NCI-H82 treated with DMSO at 0.1 percent for 48 hours (cell line): Measurements from ENCODE around the gene STRIP1.

Experiments used
- DNase-seq: peaks from one replicate; lab custom pipeline; 2025; ENCODE audit not compliant: unreplicated experiment; lab: John Stamatoyannopoulos, UW

The STRIP1 gene, protein sequence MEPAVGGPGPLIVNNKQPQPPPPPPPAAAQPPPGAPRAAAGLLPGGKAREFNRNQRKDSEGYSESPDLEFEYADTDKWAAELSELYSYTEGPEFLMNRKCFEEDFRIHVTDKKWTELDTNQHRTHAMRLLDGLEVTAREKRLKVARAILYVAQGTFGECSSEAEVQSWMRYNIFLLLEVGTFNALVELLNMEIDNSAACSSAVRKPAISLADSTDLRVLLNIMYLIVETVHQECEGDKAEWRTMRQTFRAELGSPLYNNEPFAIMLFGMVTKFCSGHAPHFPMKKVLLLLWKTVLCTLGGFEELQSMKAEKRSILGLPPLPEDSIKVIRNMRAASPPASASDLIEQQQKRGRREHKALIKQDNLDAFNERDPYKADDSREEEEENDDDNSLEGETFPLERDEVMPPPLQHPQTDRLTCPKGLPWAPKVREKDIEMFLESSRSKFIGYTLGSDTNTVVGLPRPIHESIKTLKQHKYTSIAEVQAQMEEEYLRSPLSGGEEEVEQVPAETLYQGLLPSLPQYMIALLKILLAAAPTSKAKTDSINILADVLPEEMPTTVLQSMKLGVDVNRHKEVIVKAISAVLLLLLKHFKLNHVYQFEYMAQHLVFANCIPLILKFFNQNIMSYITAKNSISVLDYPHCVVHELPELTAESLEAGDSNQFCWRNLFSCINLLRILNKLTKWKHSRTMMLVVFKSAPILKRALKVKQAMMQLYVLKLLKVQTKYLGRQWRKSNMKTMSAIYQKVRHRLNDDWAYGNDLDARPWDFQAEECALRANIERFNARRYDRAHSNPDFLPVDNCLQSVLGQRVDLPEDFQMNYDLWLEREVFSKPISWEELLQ

DNA sequence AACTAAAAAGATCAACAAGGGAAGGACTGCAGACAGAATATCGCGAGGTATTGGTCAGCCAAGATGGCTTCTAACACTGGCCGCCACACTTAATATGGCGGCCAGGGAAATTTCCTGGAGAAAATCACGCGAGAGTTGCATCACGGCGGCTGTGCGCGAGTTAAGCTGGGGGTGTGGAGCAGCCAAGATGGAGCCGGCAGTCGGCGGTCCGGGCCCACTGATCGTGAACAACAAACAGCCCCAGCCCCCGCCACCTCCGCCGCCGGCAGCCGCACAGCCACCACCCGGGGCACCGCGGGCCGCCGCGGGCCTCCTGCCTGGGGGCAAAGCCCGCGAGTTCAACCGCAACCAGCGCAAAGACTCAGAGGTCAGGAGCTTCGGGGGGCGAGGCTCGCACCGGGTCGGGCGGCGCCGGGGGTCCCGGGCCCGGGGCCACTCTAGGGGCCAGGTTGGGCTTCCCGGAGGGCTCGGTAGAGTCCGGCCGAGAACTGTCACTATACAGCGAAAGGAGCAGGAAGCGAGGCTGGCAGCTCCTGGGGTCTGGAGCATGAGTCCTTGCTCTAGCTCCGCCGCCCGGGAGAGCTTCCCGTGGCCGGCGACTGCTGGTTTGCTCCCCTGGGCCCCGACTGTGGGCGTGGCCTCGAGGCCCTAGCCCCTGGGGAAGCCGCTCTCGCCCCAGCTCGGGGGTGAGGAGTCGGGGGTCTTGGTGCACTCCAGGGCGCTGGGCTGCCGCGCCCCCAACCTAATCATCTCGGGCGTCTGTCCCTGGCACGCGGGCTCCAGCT is at the start of gene STRIP1:
Gene STRIP1, plus strand, starts transcription at position 174 of the 785 bp plus-strand sequence. Its CDS starts 14 bp downstream, at position 188.
- DNase-seq: peak; percentile 83

DNA sequence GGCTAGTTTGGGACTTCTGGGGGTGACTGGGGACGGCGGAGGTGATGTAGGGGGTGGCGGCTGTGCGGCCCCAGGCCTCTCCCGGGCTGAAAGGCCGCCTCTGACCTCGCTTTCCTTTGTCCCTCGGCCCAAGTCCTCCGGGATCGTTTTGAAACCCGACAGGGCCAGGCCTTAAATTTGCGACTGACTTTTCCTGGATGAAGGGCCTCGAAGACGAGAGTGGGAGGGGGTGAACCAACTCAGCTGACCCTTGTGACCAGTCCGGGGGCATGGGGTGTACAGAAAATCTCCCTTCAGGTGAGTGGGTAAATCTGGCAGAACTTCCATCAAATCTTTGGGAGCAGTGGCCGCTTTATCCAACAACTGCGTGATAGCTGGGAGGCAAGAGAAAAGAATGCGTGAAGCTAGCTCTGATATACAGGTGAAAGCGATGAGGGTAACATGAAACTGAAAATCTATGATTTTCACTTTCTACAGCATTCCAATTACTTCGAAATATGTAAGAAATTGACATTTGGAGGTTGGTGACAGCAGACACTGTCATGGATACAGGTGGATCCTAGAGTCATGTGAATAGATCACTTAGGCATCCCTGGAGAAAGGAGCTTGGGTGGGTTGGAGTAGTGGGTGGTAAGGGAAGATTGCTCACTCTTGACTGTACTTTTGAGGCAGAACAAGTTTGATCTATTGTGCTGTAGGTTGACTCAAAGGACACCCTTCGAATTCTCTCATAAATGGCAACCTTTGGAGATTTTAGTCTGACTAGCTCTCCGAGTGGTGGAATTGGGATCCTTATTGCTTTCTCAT is 49.0 kb upstream of the STRIP1 start:
- no peak for DNase-seq

DNA sequence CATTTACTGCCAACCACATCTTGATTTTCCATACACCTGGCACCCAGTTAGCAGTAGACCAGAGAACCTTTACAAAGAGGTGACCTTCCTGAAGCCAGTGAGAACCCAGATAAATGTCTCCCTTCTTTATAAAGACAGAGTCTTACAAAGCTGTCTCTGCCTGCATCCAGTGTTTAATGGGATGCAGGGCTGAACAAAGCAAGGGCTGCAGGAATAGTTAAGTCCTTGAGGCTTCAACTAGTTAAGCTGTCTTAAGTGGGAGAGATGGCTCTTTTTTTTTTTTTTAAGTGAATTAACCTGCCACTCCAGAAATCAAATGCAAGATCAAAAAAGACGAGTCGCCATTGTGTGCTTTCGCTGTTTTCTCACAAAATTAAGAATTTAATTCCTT is 48.4 kb upstream of the STRIP1 start:
- no peak for DNase-seq

DNA sequence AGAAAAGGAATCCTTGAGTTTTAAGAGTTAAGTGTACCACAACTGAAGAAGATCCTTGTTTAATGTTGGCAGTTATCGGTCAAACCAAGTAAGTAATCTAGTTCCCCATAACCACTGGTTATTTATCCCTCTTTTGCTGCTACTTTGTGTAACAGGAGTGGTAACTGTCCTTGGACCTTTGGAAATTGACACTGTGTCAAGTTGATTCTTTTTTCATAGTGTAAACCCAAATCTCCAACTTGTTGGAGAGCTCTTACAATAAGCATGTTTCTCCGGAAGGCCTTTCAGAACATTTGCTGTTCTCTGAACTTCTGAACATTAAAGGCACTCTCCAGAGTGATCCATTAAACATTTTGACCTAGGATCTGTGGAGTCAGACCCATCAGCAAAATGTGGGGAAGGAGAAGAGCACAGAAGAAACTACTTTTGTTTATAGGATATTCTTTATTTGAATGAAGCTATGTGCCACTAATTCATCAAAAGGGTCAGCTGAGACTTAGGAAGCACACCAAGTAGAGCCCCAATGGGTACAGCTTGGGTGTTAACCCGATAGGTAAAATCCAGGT is 46.0 kb upstream of the STRIP1 start:
- DNase-seq: no peak

DNA sequence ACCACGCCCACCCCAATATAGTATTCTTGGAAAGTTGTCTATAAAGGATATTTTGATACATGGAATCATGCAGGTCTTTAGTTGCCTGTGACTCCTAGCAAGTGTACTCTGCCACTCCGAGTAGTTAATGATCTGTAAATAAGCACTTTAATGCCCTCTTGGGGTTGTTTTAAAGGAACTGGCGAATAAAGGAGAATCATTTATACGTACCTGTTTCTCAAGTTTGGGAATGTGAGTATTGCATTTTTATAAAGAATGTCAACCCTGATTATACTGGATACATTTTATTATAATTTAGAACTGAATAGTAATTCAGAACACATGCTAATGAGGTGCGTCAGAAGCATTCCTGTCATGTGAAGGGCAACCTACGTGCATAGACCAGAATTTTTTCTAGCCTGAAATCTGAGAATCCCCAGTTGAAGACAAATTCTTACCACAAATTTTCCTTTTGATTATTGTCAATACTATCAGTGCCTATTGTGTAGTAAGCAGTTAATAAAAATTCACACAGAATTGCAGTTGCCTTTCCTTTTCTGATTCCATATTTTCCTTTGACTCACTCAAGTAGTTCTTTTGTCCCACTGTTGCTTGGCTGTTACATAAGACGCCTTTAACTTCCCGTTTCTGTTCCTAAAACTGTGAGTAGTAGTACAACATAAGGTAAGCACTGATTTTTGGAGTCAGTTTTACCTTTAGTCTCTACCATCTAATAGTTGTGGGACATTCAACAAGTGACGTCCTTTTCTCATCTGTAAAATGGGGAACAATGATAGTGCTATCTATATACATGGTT is 44.7 kb upstream of the STRIP1 start:
- DNase-seq: no peak

DNA sequence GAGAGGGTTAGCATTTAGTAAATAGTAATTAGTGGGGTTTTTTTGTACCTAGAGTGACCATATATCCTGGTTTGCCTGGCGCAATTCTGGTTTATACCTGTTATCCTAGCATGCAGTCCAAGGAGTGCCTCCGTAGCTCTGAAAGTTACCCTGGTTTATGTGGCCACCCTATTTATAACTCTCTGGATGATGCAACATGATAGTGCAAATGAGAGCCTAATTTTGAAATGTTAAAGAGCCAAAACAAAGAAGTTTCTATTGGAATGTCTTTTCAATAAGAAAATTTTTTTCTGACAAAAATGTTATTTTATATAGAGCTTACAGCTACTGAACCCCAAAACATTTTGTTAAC is 44.1 kb upstream of the STRIP1 start:
- no peak for DNase-seq

DNA sequence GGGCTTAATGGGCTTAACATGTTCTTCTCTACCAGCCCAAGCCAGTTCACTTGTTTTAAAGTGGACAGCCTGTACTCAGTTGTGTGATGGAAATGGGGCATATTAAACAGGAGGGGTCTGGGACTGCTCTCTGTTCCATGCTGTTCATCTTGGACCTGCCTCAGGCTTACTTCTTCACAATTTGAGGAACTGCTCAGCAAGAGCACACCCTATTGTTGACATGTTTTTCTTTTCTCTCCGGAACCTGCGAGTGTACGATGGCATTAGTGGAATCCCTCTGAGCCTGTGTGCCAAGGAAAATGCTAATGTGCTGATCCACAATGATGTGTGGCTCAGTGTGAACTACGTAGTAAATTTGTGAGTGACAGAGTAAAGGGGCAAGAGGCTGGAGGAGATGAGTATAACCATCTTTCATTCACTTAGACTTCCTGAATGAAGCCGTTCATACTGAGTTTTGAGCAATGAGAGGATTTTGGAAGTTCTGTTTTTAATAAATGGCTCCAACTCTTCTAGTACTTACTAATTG is 43.0 kb upstream of the STRIP1 start:
- DNase-seq: no peak

DNA sequence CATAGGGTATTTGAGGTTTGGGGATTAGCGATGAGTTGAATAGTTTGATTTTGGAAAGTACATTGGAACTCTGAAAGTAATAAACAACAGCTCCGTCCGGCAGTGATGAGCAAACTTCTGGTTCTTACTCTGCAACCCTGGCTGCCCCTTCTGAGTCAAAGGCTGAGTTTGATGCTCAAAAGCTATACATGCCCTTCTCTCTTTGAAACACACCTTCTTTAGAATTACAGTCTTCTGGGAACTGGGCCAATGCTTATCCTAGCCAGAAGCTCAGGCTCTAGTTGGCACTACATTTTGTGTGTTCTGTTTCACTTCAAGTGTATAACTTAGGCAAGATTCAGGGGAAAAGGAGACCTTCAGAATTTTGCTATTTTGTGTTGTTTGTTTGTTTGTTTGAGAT is 40.5 kb upstream of the STRIP1 start:
- no peak for DNase-seq

DNA sequence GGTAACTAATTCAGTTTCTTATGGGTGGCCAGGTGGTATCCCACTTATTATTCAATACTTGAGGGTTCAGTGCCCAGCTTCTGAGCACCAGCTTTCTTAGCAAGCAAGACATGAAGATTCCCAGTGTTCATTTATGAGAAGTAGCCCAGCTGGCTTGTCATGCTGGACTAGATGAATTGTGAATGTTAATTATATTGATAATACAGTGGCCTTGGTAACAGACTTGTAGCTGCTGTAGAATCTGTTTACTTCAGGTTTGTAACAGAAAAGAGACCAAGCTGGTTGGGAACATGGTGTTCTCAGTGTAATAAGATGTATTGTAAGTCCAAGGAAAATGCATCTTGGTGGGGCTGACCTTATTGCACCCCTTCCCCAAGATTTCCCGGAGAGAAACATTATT is 39.8 kb upstream of the STRIP1 start:
- DNase-seq: no peak

DNA sequence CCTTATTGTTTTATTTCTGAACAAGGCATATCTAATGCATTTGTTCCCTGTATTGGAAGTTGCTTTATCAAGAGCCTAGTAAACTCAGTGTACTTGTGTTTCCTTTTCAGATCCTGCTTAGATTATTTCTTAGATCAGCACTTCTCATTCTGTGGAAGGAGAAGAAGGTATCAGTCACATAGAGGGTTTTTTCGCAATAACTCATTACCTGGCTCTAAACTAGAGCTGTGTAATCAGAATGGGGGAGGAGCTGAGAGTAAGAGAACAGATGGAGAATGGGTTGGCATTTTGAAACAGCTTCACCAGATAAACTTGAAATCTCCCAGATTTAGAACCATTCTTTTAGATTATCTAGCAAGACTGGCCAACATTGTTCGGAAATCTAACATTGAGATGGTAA is 38.9 kb upstream of the STRIP1 start:
- no peak for DNase-seq

DNA sequence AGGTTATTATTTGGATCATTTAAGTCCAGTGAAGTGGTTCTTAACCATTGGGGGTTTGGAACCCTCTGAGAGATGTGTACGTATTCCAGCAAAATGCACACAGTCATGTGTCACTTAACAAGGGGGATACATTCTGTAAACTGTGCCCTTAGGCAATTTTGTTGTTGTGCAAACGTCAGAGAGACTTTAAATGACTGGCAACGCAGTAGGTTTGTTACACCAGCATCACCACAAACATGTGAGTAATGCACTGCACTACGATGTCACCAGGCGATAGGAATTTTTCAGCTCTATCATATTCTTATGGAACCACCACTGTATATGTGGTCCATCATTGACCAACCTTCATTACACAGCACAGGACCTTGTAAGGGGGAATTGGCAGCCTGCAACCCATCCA is 37.9 kb upstream of the STRIP1 start:
- DNase-seq: no peak

DNA sequence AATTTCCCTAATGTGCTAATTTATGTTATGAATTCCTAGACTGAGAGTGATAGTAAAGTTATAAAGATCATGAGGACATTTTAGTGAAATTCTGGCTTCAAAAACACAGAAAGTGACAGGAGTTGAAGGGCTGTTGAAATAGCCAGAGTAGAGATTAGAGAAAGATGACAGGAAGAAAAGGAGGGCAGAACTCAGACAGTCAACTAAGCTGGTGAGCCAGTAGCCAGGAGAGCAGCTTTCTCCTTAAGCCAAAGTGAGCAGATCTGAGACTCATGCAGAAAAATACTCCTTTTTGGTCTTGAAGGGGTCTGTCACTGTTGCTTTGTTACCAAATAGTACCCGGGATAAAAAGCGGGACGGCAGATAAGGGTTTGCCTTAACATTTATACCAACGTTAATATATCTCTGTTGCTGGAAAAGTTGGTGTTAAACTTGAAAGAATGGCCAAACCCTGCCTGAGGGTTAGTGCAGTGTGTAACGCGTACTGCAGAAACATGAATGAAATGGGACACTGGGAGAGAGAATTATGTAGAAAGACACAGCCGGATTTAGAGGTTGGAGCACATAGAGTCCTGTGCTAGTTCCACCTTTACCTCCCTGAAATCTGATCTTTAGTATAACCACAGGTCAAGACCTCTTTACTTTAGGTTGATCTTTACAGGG is 37.1 kb upstream of the STRIP1 start:
- no peak for DNase-seq

DNA sequence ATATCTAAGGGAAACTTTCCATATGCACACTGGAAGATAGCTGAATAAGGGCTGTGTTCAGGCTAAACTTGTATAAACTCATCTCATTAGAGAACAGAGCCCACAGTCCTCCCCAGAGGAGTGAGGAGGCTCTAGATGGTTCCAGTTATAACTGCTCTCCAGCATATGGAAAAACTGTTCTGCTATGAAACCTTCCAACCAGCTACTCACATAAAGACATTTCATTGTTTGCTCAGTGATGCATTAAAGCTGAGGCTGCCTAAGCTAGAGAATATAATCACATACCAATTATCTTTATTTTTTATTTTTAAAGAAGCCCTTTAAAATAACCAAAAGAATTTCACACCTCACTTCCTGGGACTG is 36.6 kb upstream of the STRIP1 start:
- no peak for DNase-seq

DNA sequence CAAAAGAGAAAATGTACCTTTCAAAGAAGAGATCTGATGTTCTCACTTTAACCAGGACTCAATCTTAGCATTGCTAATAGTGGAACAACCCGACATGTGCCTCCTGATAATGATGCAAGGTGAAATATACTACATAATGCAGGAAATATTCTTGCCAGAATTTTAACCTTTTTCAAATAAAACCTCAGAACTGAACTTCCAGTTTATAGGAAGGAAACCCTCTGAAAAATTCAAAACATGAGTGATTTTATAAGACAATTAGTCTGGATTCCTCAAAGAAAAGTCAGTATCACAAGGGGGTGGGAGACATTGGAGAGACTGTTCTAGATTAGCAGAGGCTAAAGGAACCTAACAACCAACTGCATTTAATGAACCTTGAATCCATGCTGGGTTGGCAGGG is 31.7 kb upstream of the STRIP1 start:
- DNase-seq: no peak

DNA sequence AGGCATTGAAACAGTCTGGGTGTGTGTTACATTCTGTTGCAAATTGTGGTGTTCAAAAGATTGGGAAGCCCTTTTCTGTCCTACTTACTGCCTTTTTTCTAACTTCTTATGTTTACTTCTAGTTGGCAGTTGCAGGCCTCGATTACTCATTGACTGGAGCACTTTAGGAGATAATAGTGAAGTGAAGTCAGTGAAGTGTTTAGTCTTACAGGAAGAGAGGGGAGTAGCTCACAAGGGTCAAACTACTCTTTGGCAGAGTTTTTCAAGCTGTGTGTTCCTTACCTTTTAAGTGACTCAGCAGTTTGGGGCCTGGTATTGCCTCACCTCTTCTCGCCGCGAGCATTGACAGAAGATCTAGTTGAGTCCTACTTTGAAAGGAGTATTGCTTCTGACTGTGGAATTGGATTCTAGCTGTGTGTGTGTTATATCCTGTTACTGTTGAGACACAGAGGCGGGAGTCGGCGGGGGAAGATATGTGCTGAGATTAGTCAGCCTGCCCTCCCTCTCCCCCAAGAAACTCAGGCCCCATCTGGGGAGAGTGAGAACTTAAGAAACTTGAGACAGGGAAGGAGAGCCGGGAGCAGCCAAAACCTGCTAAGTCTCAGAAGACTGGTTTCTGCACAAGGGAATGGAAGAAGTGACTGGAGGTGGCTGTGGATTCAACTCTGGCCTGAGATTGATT is 30.5 kb upstream of the STRIP1 start:
- peak; percentile 83 for DNase-seq

DNA sequence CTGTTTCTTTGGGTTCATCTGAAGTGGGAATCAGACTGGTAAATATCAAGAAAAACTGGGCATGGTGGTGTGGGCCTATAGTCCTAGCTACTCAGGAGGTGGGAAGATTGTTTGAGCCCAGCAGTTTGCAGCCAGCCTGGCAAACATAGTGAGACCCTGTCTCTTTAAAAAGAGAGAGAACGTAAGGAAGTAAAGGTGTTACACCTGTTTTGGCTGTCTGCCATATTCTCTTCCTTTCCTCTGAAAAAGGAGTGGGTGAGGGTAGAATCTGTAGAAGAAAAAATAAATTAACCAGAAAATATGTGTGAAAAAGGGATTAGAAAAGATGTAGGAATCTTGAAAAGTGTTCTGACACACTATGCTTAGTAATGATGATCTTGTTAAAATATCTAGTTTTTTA is 29.8 kb upstream of the STRIP1 start:
- no peak for DNase-seq

DNA sequence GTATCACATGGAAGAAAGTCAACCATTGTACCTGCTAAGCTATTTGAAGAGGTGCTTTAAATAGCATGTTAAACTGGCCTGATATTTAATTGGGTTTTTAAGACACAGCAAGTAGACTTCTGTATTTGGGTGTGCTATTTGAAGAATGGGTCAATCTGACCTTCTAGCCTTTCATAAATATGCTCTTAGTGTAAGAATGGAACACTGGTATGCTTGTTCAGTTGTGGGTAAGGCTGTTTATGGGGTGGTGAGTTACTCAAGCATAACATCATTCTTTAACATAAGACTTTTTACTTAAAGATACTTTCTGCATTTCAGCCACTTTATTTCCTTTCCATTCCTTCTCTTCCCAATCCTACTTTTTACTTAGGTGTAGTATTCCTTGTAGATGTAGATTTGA is 28.5 kb upstream of the STRIP1 start:
- no peak for DNase-seq

DNA sequence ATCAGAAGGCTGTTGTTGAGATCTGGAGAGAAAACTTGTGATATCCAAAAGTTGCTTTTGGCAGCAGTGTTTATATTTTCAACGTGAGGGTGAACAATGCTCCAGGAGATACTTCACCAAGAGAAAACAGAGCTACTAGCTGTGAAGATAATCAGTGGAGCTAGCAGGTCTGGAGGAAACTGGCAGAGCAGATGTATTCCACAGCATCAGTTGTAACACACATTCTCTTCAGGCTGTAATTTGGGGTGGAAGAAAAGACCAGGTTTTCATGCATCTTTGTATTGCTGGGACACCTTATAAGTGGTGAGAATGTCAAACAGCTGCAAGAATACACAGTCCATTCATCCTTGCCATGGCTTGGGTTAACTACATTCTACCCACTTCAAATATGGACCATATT is 27.9 kb upstream of the STRIP1 start:
- no peak for DNase-seq
